Measurements from ENCODE around the gene POLR1G. TPM values are rescaled to one million over a fixed set of nuclear protein-coding genes. Genes with fewer than 3 reads are reported as not detected.

POLR1G gene
- total RNA-seq, 2 donors from 2014 or later, result 11.2 to 23.6 TPM

- Mint-ChIP-seq H3K4me3 (no peak overlapping the region), H3K4me1 (peaks cover 7% of the 10 kb centered on the region), H3K36me3 (ENCODE audit: low read depth) (no peaks in the 10 kb centered on the region), H3K27me3 (no peaks in the 10 kb centered on the region), H3K27ac (no peak overlapping the region), H3K9me3 (no peaks in the 10 kb centered on the region)
- no peak for ATAC-seq (replicated peaks)
These were observed 51.3 kb downstream of the POLR1G start for GRCh38 chr19:45457776-45458175.

Other genes starting within 250 kb of the POLR1G start
- gene NKPD1, start 245.7 kb upstream of the POLR1G start, total RNA-seq, result under 1 TPM; 0.06 to 0.40 TPM
- gene TRAPPC6A, start 228.4 kb upstream of the POLR1G start, total RNA-seq, result 10 to 100 TPM; 12.9 to 32.1 TPM
- gene BLOC1S3, start 227.9 kb upstream of the POLR1G start, total RNA-seq, result 10 to 100 TPM; 13.9 to 16.7 TPM
- not detected for gene EXOC3L2, start 161.2 kb upstream of the POLR1G start, total RNA-seq
- gene MARK4, start 155.4 kb upstream of the POLR1G start, total RNA-seq, result 10 to 100 TPM; 21.8 to 26.6 TPM
- gene CKM, start 83.8 kb upstream of the POLR1G start, total RNA-seq, result not detected
- gene KLC3, start 65.9 kb upstream of the POLR1G start, total RNA-seq, result under 1 TPM in 1 of 2 donors, not detected in 1; 0.24 TPM
- gene ERCC2, start 36.1 kb upstream of the POLR1G start, total RNA-seq, result 10 to 100 TPM; 15.9 to 31.6 TPM
- 10 to 100 TPM; 21.0 to 66.8 TPM for gene PPP1R13L, start 1.6 kb upstream of the POLR1G start, total RNA-seq
- 10 to 100 TPM; 27.6 to 33.2 TPM for gene ERCC1, start 17.3 kb downstream of the POLR1G start, total RNA-seq
- gene FOSB, start 61.4 kb downstream of the POLR1G start, total RNA-seq, result 10 to 100 TPM; 20.7 to 39.2 TPM
- gene RTN2, start 90.4 kb downstream of the POLR1G start, total RNA-seq, result 1 to 10 TPM; 5.3 to 8.6 TPM
- 1 to 10 TPM; 4.3 to 5.2 TPM for gene PPM1N, start 91.8 kb downstream of the POLR1G start, total RNA-seq
- gene VASP, start 100.8 kb downstream of the POLR1G start, total RNA-seq, result 100 to 1,000 TPM; 151 to 196 TPM
- 10 to 100 TPM; 18.7 to 20.6 TPM for gene OPA3, start 178.2 kb downstream of the POLR1G start, total RNA-seq
- under 1 TPM in 1 of 2 donors, not detected in 1; 0.13 TPM for gene GPR4, start 195.6 kb downstream of the POLR1G start, total RNA-seq
- gene EML2, start 232.8 kb downstream of the POLR1G start, total RNA-seq, result 100 to 1,000 TPM; 117 to 184 TPM